ENCODE measurements around the gene SCIN. TPM values are rescaled to one million over a fixed set of nuclear protein-coding genes. Genes with fewer than 3 reads are reported as not detected.

The SCIN gene
- total RNA-seq, 1 experiment from 2014 or later = 0.22 TPM

- TF ChIP-seq, protein P1, sequence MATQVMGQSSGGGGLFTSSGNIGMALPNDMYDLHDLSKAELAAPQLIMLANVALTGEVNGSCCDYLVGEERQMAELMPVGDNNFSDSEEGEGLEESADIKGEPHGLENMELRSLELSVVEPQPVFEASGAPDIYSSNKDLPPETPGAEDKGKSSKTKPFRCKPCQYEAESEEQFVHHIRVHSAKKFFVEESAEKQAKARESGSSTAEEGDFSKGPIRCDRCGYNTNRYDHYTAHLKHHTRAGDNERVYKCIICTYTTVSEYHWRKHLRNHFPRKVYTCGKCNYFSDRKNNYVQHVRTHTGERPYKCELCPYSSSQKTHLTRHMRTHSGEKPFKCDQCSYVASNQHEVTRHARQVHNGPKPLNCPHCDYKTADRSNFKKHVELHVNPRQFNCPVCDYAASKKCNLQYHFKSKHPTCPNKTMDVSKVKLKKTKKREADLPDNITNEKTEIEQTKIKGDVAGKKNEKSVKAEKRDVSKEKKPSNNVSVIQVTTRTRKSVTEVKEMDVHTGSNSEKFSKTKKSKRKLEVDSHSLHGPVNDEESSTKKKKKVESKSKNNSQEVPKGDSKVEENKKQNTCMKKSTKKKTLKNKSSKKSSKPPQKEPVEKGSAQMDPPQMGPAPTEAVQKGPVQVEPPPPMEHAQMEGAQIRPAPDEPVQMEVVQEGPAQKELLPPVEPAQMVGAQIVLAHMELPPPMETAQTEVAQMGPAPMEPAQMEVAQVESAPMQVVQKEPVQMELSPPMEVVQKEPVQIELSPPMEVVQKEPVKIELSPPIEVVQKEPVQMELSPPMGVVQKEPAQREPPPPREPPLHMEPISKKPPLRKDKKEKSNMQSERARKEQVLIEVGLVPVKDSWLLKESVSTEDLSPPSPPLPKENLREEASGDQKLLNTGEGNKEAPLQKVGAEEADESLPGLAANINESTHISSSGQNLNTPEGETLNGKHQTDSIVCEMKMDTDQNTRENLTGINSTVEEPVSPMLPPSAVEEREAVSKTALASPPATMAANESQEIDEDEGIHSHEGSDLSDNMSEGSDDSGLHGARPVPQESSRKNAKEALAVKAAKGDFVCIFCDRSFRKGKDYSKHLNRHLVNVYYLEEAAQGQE (IDR thresholded peaks at IDR 0.05; ENCODE audit: low read depth) = no peak
- TF ChIP-seq, protein P2, sequence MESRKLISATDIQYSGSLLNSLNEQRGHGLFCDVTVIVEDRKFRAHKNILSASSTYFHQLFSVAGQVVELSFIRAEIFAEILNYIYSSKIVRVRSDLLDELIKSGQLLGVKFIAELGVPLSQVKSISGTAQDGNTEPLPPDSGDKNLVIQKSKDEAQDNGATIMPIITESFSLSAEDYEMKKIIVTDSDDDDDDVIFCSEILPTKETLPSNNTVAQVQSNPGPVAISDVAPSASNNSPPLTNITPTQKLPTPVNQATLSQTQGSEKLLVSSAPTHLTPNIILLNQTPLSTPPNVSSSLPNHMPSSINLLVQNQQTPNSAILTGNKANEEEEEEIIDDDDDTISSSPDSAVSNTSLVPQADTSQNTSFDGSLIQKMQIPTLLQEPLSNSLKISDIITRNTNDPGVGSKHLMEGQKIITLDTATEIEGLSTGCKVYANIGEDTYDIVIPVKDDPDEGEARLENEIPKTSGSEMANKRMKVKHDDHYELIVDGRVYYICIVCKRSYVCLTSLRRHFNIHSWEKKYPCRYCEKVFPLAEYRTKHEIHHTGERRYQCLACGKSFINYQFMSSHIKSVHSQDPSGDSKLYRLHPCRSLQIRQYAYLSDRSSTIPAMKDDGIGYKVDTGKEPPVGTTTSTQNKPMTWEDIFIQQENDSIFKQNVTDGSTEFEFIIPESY (IDR thresholded peaks at IDR 0.05; ENCODE audit: extremely low read depth, insufficient replicate concordance, low read length) = no peak
- TF ChIP-seq SRF (IDR thresholded peaks at IDR 0.05; ENCODE audit: low read depth) = no peak
- TF ChIP-seq, protein P3, sequence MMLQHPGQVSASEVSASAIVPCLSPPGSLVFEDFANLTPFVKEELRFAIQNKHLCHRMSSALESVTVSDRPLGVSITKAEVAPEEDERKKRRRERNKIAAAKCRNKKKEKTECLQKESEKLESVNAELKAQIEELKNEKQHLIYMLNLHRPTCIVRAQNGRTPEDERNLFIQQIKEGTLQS (IDR thresholded peaks at IDR 0.05) = no peak
- no peak; the same call in 1 of the 2 replicates for TF ChIP-seq CEBPB (IDR thresholded peaks at IDR 0.05; ENCODE audit: low read depth)
- TF ChIP-seq EZH2phosphoT487 (IDR thresholded peaks at IDR 0.05; ENCODE audit: borderline replicate concordance) = no peak
- TF ChIP-seq YY1 (IDR thresholded peaks at IDR 0.05; ENCODE audit: extremely low read depth, insufficient replicate concordance, low read depth, low read length) = no peak
- TF ChIP-seq EGR1 (IDR thresholded peaks at IDR 0.05; ENCODE audit: low read depth) = no peak
- no peak for TF ChIP-seq CBX3 (IDR thresholded peaks at IDR 0.05; ENCODE audit: low read depth)
- TF ChIP-seq FOSL1 (IDR thresholded peaks at IDR 0.05; ENCODE audit: low read depth) = peak; percentile 51
- TF ChIP-seq JUND (IDR thresholded peaks at IDR 0.05) = peak; percentile 41; the same call in 1 of the 2 replicates
- no peak for TF ChIP-seq SIN3A (IDR thresholded peaks at IDR 0.05; ENCODE audit: low read depth)
- no peak for TF ChIP-seq EZH2 (IDR thresholded peaks at IDR 0.05)
- TF ChIP-seq, protein P4, sequence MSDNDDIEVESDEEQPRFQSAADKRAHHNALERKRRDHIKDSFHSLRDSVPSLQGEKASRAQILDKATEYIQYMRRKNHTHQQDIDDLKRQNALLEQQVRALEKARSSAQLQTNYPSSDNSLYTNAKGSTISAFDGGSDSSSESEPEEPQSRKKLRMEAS (IDR thresholded peaks at IDR 0.05) = no peak
- no peak for TF ChIP-seq SP1 (IDR thresholded peaks at IDR 0.05; ENCODE audit: low read depth)
- no peak for TF ChIP-seq POLR2AphosphoS5 (IDR thresholded peaks at IDR 0.05; ENCODE audit: low read depth, low read length)
- TF ChIP-seq, protein P5, sequence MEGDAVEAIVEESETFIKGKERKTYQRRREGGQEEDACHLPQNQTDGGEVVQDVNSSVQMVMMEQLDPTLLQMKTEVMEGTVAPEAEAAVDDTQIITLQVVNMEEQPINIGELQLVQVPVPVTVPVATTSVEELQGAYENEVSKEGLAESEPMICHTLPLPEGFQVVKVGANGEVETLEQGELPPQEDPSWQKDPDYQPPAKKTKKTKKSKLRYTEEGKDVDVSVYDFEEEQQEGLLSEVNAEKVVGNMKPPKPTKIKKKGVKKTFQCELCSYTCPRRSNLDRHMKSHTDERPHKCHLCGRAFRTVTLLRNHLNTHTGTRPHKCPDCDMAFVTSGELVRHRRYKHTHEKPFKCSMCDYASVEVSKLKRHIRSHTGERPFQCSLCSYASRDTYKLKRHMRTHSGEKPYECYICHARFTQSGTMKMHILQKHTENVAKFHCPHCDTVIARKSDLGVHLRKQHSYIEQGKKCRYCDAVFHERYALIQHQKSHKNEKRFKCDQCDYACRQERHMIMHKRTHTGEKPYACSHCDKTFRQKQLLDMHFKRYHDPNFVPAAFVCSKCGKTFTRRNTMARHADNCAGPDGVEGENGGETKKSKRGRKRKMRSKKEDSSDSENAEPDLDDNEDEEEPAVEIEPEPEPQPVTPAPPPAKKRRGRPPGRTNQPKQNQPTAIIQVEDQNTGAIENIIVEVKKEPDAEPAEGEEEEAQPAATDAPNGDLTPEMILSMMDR (IDR thresholded peaks at IDR 0.05 in 2 of 3, conservative IDR thresholded peaks at IDR 0.05 in 1 of 3; ENCODE audit: borderline replicate concordance in 1 of 3, insufficient read depth in 1 of 3, low read depth in 2 of 3, low read length in 2 of 3) = no peak
- TF ChIP-seq RAD21 (IDR thresholded peaks at IDR 0.05; ENCODE audit: low read depth) = 0 out of 2 replicates have a peak, but pooled peaks have one; percentile 2
- no peaks in the 10 kb centered on the region for H3K79me2 ChIP-seq (ENCODE audit: insufficient read depth, low read length)
- DNase-seq (ENCODE audit: low read depth, low spot score) (no peak), ATAC-seq (peak; percentile 73)
- H2AFZ ChIP-seq (ENCODE audit: low read depth, low read length, poor library complexity, severe bottlenecking) = peak overlapping the region; percentile 1
- peak overlapping the region; percentile 1; the same call in 1 of the 2 replicates for H3K9ac ChIP-seq (ENCODE audit: low read length)
- peak overlapping the region; percentile 54 for H3K4me2 ChIP-seq (ENCODE audit: low read length)
- H3K27ac ChIP-seq (ENCODE audit: low read depth, low read length) = peak overlapping the region; percentile 51
- RAD21 ChIA-PET (ENCODE audit: low non-redundant PET in 1 of 2, low total read pairs in 2 of 2, uncharacterized antibody in 2 of 2, unreplicated experiment in 2 of 2) = no interaction called here
- intact Hi-C loops (cut with micrococcal nuclease) = no loop called here
- BruUV-seq (replicated peaks) = no TSS peak
- no peaks in the 10 kb centered on the region for H3K27me3 ChIP-seq (ENCODE audit: insufficient read depth, low read length)
- no peaks in the 10 kb centered on the region for H4K20me1 ChIP-seq (ENCODE audit: insufficient read depth)
- no peak overlapping the region for H3K4me3 ChIP-seq (replicated peaks in 1 of 2; ENCODE audit: low read depth in 1 of 2, low read length in 2 of 2)
- POLR2A ChIA-PET = no interaction called here
- no peaks in the 10 kb centered on the region for H3K36me3 ChIP-seq (ENCODE audit: control insufficient read depth in 1 of 2, insufficient read depth in 2 of 2, low read length in 2 of 2)
- H3K9me3 ChIP-seq (ENCODE audit: control insufficient read depth in 1 of 2, insufficient read depth in 1 of 2, low read depth in 1 of 2, low read length in 2 of 2) = no peaks in the 10 kb centered on the region
- H3K9me2 ChIP-seq (ENCODE audit: insufficient read depth) = no peaks in the 10 kb centered on the region
- CTCF ChIA-PET = interaction anchor here (2.0 kb wide), 1 partner anchor 20 kb away, joined by 7 read pairs; the partner anchor contains the start of gene ARL4A
- peaks cover 25 to 26% of the 10 kb centered on the region in 2 experiments for H3K4me1 ChIP-seq (ENCODE audit: control insufficient read depth in 1 of 2, insufficient read depth in 2 of 2, low read length in 2 of 2)
These were observed 136.5 kb downstream of the SCIN start for GRCh38 chr7:12706900-12707536.

All from HCT116 (cell line).